GM19455 (cell line): ENCODE measurements around the gene PUDP.
"Not testable (repeated sequence)": the region's sequence is repeated elsewhere in the genome, so short reads cannot be mapped to it uniquely, and the experiment has no call there.

Source experiments
- ATAC-seq: cut with Tn5 transposase; IDR thresholded peaks from one replicate; pipeline ENCODE4 v1.9.1; 2021; ENCODE audit not compliant: unreplicated experiment

PUDP gene

DNA sequence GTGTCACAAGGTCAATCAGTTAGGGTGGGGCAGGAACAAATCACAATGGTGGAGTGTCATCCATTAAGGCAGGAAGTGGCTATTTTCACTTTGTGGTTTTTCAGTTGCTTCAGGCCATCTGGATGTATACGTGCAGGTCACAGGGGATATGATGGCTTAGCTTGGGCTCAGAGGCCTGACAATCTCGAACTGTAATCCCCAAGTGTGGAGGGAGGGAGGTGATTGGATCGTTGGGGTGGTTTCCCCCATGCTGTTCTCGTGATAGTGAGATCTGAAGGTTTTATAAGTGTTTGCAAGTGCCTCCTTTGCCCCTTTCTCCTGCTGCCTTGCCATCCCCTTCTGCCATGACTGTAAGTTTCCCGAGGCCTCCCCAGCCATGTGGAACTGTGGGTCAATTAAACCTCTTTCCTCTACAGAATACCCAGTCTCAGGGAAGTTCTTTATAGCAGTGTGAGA lies 37.1 kb downstream of the PUDP start:
- ATAC-seq: peak; percentile 49

DNA sequence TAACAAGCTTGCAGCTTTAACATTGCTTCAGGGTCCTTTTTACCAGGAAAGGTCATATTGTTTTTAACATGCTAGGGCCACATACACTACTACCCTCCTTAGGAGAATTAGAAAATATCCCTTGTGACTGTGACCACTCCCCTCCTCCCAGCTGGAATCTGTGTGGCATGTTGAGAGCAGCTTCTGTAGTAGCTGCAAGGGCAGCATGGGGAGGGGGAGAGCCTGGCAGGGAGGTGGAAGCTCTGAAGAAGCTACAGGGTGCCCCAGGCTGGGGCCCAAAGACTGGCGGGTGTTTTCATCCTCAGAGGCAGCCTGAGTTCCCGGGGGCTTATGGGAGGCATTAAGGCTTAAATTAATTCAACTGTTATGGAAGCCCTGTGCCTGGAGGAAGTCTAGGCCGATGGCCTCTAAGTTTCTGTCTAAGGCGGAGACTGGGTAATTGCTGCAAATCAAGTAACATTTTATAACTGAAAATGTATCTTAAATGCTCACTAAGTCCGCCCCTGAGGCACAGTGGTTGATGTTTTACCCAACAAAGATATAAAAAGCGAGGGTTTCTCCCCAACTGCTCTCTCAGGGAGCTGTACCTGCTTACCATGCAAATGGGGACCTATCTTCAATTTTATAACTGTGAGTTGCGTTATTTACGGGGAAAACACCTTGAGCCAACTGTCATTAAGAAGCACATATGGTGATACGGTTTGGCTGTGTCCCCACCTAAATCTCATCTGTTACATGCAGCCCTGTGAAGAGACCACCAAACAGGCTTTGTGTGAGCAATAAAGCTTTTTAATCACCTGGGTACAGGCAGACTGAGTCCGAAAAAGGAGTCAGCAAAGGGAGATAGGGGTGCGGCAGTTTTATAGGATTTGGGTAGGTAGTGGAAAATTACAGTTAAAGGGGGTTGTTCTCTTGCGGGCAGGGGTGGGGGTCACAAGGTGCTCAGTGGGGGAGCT lies 37.8 kb downstream of the PUDP start:
- ATAC-seq: peak; percentile 43

DNA sequence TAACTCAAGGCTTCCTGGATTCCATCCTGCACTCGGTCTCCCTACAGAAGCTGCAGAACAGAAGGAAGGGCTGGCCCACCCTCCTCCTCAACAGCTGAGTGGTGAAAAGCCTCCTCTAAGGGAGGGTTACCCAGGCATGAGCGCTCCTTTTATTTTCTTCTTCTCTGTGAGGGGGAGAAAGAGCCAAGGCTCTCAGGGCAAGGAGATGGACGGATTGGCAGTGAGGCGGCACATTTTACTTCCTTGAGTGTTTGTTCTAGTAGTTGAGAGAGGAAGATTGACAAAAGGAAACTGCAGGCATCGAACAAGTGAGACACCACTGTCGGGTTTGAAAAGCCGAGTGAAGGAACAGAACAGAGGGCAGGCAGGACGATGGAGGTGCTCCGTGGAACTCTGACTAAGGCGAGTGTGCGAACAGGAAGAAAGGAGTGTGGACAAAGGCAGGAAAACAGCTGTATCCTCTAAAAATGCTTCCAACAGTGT lies 38.9 kb downstream of the PUDP start:
- ATAC-seq: no peak

DNA sequence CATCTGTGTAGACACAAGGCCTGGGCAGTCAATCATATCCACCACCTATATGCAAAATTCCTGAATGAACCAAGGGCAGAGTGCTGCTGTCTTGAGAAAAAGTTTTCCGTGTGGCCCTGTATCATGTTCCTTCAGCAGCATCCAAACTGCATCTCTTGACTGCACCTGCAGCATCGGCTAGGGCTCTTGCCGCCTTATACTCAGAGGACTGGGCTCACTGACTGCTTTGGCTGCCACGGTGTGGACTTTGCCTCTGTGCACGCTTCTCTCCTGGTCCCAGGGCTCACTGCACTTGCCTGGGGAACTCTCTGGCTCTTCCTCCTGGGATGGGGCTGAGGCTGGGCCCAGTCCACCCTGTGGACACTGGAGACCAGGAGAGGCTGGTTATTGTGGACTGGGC lies 39.9 kb downstream of the PUDP start:
- ATAC-seq: no peak

DNA sequence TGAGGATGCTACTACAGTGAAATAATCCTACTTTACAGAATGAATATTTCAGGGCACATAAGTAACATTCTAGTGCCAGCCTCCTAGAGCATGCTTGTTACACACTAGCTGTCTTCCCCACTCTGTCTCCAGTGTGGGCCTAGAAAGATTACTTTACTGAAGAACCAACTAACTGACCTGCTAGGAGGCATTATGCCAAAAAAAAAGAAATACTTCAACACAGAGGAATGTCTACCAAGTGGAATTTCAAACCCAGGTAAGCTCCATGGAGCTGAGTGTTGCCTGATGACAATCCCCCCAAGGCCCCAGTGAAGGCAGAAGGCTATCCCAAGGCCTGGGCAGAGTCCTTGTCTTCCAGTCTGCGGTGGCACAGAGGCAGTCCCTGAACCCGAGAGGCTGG lies 41.3 kb downstream of the PUDP start:
- ATAC-seq: no peak

DNA sequence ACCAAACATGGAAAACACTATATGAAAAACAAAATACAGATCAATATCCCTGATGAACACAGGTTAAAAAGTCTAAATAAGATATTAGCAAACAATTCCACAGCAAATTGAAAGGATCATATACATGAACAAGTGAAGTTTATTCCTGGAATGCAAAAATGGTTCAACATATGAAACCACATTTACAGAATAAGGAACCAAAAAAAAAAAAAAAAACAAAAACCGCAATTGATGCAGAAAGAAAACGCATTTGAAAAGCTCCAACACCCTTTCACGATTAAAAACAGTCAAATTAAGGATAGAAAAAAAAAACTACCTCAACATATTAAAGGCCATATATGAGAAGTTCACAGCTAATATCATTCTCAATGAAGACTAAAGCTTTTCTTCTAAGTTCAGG lies 45.8 kb downstream of the PUDP start:
- no peak for ATAC-seq

DNA sequence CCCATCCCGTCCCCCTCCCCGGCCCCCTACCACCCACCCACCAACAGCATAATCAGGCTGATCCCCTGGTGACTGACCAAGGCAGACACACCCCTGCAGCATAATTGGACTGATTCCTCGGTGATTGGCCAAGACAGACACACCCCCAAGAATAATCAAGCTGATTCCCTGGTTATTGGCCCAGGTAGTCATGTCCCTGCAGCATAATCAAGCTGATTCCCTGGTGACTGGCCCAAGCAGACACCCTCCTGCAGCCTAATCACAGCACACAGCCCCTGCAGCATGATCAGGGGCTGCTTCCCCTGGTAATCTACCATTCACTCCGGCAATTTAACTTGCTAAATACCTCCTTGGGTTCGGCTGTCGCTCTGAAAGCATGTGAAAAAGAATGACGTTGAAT lies 47.9 kb downstream of the PUDP start:
- no peak for ATAC-seq

DNA sequence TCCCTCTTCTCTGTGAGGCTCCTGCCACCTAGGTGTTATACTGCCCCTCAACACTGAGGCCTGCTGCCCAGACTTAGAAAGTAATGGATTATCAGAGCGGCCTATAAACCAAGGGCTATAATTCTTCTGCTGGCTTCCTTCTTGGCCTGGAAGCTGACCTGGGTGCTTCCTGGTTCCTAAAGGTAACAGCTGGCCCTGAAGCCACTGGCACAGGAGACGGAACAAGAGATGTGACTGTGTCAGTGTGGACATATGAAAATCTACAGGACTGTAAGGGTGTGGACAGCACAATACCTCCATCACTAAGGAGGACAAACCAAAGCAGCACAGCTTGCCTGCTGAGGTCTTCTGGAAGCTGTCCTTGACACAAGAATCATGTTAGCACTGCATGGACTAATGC lies 52.3 kb downstream of the PUDP start:
- ATAC-seq: not testable (repeated sequence)

DNA sequence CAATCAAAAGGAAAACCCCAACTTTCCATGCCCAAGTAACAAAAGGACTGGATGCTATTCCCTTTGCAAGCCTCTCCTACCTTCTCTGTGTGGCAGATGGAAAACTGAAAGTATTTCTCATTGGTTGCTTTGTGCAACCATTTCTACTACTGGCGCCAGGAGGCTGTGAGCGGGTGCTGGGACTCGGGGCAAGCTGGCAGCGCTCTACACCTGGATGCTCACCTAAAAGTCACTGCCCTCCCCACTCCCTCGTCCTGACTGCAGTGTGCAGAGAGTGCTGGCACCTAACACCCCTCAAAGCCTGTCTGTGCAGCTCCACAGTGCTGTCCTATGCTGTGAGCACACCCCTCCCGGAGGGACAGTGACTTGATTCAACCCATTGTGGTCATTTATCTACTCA lies 54.6 kb downstream of the PUDP start:
- no peak for ATAC-seq

DNA sequence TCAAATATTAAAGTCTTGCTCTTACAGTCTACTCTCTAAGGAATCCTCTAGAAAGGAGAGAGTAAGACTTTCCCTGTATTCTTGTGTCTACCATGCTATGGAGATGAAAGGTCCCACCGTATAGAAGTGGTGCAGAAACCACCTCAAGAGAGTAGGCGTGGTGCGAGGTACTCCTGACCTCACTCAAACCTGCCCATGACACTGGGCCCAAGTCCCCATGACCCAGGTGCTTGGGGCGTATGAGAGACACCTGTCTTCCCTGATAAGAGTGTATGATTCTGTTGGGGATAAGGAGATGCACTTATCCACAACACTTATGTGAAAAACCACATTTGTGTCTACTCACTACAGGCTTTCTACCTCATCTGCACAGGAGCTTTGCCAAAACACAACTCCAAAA lies 55.4 kb downstream of the PUDP start:
- ATAC-seq: no peak

DNA sequence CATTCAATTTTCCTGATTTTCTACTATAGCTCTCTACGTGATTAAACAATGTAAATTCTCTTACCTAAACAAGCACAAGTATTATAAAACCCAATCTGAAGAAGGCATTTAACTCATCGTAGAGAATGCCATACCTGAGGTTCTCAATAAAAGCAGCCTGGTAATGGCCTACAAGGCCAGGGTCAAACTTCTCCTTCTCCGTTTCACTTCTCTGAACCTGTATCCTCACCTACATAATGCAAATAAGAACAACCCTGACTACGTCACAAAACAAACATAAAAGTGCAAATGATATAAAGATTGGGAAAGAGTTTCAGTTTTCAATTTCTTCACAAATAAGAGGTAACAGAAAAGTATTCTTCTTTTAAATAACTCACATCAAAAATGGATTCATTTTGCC lies 56.0 kb downstream of the PUDP start:
- ATAC-seq: no peak

DNA sequence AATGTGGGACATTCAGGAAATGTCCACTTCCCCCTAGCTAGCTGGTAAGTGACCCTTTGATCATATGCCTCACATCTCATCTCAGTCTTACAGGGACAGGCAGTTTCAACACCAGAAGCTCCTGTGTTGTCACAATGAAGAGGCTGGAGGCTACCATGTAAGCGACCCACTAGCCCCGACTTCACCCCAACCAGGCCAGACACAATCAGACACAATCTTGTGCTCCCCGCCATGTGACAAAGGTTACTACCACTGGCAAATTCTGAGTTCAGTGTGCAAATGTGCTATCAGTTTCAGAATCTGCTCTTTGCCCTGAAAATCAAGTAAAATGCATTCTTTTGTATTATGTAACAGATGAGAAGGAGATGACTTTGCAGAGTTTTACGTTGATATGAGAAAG lies 57.3 kb downstream of the PUDP start:
- no peak for ATAC-seq

DNA sequence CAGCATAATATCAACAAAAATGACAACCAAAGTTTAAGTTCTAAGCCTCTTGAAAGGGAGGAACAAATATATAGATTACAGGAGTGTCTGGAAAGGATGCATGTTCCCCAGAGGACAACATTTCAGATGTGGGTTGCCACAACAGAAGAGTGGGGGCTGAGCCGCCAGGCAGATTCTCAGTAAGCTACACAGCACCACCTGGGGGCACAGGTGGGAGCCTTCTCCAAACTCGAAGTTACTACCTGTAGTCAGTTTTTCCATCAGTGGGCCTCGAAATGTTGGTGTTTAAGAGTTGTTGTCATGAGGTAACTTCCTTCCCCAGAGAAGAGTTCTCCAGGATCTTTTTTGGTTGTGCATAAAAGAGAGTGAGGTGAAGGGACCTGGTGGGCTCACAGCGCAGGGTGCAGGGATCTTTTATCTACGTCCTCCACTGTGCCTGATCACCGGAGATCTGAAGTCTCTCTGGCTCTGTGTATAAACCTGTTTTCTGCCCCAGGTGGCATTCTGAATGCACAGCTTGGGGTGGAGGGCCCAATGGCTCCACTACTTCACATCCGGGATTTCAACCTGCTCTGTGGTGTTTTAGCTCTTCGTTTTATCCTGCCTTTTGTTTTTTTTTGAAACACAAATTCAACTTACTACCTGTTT lies 58.9 kb downstream of the PUDP start:
- ATAC-seq: peak; percentile 41

DNA sequence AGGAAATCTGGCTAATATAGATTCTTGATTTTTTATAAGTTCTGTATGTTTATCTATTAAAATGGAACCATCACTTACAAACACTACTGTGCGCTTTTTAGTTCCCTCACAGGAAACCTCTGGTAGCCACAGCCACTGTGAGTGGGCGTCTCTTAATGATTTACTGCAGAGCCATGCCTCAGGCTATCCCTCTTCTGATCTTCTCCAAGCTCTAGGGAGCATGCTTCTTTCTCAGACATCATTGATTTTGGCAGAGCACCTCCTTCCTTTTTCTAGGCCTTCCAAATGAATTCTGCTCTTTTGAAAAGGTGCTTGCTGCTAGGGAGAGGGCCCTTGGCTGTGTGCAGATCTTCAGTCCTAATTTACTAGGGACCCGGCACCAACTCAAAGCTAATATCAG lies 61.6 kb downstream of the PUDP start:
- ATAC-seq: no peak

DNA sequence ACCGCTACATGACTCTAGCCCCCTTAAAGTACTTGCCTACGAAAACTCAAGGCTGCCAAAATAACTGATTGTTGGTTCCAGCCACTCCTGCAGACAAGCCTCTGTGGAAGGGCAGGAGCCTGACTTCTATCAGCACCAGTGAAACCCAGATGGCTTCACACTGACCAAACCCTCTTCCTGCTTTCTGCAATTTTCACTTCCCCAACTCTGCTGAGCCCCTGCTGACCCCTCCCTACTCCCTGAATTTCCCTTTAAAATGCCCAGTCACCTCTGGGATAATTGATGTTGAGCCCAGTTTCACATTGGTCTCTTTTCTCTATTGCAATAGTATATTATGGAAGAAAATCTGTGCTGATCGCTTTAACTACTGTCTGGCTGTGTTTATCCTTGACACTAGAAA lies 62.1 kb downstream of the PUDP start:
- ATAC-seq: no peak

DNA sequence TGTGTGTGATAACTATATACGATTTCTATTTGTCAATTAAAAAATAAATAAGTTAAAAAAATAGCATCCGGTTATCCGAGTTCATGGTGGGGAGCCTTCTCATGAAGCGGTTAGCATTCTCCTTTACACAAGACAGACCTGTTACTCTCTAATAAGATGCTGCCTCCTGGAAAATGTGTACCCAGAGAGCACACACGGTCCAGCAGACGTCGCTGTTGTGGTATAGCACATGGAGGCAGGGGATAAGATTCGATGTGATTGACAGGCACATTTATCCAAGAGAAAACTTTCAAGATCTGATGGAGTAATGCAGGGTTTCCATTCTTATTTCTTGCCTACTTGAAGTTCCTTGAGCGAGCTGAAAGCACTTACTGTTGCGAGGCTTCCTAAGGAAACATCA lies 63.1 kb downstream of the PUDP start:
- ATAC-seq: no peak

DNA sequence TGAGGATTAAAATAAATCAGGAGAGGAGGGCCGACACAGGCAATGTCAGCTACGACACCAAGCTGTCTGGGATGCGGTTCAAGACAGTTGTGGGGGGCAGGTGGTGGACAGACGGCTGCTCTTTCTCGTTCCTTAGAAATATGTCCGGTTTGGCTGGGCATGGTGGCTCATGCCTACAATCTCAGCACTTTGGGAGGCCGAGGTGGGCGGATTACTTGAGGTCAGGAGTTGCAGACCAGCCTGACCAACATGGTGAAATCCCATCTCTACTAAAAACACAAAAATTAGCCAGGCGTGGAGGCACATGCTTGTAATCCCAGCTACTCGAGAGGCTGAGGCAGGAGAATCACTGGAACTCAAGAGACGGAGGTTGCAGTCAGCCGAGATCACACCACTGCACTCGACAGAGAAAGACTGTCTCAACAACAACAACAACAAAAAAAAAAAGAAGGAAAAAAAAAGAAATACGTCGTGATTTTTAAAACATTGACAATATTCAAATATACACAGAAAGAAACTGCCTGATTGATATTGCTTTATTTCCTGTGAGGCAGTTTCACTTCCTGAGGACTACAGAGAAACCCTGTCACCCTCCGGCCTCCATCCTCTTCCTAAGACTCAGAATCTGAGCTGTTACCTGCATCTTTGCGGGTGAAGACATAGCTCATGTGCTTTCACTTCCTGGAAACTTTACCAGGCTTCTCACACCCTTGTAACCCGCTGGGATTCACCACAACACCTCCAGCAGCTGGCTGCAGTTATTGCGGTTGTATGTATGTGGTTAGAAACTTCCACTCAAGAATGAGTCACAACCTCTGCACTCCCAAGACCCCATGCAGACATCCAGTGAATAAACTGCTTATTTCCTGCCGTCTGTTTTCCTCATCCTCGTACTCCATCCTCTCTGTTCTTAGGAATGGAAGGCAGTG lies 64.2 kb downstream of the PUDP start:
- ATAC-seq: peak; percentile 77

DNA sequence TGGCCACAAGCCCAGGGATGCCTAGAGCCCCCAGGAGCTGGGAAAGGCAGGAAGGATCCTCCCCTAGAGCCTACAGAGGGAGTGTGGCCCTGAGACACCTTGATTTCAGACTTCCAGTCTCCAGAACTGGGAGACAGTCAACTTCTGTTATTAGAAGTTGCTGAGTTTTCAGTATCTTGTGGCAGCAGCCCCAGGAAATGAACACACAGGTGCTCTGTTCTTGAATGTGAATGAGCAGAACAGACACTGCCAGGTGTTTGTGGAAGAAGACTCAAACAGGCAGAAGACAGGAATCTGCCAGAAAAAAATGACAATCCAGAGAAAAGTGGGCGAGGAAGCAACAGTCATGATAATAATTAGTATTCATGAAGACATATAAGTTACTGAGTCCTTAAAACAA lies 64.9 kb downstream of the PUDP start:
- no peak for ATAC-seq

DNA sequence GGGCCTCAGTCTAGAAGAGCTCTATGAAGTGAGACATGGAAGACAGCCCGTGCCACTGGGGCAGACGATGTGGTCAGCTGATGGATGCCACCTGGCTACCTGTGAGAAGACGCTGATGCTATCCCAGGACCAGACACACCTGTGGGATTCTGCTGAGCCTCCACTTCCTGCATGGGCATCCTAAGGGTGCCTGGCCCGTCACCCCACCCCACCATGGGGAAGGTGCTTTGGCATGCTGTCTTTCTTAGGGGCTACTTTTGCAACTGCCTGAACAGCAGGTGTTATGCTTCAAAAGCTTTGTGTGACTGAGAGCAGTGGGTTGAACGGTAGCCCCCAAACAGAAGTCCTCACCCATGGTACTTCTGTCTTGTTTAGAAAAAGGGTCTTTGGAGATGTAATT lies 65.4 kb downstream of the PUDP start:
- ATAC-seq: no peak

DNA sequence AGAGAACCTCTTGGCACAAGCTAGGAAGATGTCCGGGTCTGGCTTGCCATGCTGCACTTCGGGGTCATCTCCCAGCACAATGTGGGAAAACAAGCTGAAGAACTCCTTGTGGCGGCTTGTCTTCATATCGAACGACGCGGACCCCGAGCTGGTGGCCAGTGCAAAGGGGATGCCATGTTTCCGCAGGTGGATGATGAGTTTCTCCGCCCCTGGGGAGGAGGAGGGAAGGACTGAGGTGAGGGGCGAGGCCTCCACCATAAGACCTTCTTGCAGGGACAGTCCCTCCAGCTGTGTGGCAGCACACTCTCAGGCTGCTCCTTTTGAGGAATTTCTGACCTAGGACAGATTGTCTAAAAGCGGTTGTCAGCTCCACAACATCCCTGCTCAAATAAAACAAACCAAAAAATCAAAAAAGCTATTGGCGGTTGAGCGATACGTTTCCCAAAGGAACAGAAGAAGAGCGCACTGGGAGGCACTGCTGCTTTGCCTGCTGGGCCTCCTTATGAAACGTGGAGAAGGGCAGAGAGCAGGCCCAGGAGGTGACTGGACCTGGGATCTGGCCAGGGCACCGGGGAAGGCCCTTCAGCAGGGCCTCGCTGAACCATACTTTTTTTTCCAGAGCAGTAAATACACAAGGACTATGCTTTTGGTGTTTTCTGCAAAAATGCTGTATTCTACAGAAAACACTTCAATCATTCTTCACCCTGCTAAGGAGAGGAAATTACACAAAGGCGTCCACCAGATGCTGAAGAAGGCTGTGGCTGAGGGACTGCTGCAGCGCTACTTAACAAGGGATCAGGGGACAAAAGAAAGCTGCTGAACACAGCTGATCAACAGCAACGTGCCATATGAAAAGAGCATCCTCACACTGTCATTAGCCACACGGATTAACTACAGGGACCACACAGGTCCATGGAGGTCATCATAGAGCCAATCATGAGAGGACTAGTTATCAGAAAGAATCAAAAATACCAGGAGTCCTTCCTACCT lies 70.4 kb downstream of the PUDP start:
- ATAC-seq: no peak
